HG02642 (cell line): ENCODE data around the gene ARHGAP19.

Source experiments
- ATAC-seq: cut with Tn5 transposase; IDR thresholded peaks from one replicate; pipeline ENCODE4 v1.9.1; 2021; ENCODE audit warnings: mild to moderate bottlenecking; ENCODE audit not compliant: unreplicated experiment, poor library complexity

Gene ARHGAP19

GRCh38 chr10:97199152-97199551, 93.3 kb downstream of the ARHGAP19 start:
- ATAC-seq: no peak

GRCh38 chr10:97197030-97197500, 95.4 kb downstream of the ARHGAP19 start:
- no peak for ATAC-seq

- peak; percentile 71 for ATAC-seq
Measured at GRCh38 chr10:97196223-97197029, 96.0 kb downstream of the ARHGAP19 start.

GRCh38 chr10:97195706-97196222, 96.7 kb downstream of the ARHGAP19 start:
- ATAC-seq: no peak

GRCh38 chr10:97192952-97193435, 99.4 kb downstream of the ARHGAP19 start:
- no peak for ATAC-seq

- no peak for ATAC-seq
Measured at GRCh38 chr10:97190450-97190849, 102.0 kb downstream of the ARHGAP19 start.

GRCh38 chr10:97188261-97188711, 104.2 kb downstream of the ARHGAP19 start:
- no peak for ATAC-seq

- ATAC-seq: no peak
Measured at GRCh38 chr10:97186911-97187310, 105.5 kb downstream of the ARHGAP19 start.

GRCh38 chr10:97185326-97186058, 106.9 kb downstream of the ARHGAP19 start, which contains the start of gene SLIT1:
Gene SLIT1 (minus strand): TSS chr10:97185959. CDS start chr10:97185674, 285 bp downstream.
- ATAC-seq: no peak

GRCh38 chr10:97184971-97185325, 107.5 kb downstream of the ARHGAP19 start:
- ATAC-seq: no peak

- ATAC-seq: no peak
Measured at GRCh38 chr10:97183314-97183713, 109.1 kb downstream of the ARHGAP19 start.

GRCh38 chr10:97182288-97182990, 110.0 kb downstream of the ARHGAP19 start:
- no peak for ATAC-seq

GRCh38 chr10:97180986-97181385, 111.5 kb downstream of the ARHGAP19 start:
- no peak for ATAC-seq

GRCh38 chr10:97180363-97180755, 112.1 kb downstream of the ARHGAP19 start:
- ATAC-seq: no peak

- no peak for ATAC-seq
Measured at GRCh38 chr10:97179731-97180362, 112.6 kb downstream of the ARHGAP19 start.

GRCh38 chr10:97179311-97179710, 113.1 kb downstream of the ARHGAP19 start:
- no peak for ATAC-seq

GRCh38 chr10:97178074-97178473, 114.4 kb downstream of the ARHGAP19 start:
- no peak for ATAC-seq

- ATAC-seq: no peak
Measured at GRCh38 chr10:97176226-97176625, 116.2 kb downstream of the ARHGAP19 start.

- no peak for ATAC-seq
Measured at GRCh38 chr10:97175586-97175985, 116.9 kb downstream of the ARHGAP19 start.

GRCh38 chr10:97174941-97175340, 117.5 kb downstream of the ARHGAP19 start:
- no peak for ATAC-seq
